Osteocyte (in vitro differentiated cells): Measurements from ENCODE around the gene TEX30. TPM values are rescaled to one million over a fixed set of nuclear protein-coding genes. Genes with fewer than 3 reads are reported as not detected.

Experiments
- DNase-seq: peaks from one replicate; pipeline ENCODE4 v3.0.0; 2021; ENCODE audit warnings: mixed read lengths; ENCODE audit not compliant: unreplicated experiment; ENCODE audit errors: extremely low spot score
- H3K27ac Mint-ChIP-seq: one replicate; pipeline ENCODE4 v1.8.0; 2021; ENCODE audit warnings: mild to moderate bottlenecking, mixed read lengths; ENCODE audit not compliant: unreplicated experiment
- H3K27me3 Mint-ChIP-seq: one replicate; pipeline ENCODE4 v1.8.0; 2021; ENCODE audit warnings: mixed read lengths; ENCODE audit not compliant: unreplicated experiment
- H3K36me3 Mint-ChIP-seq: one replicate; pipeline ENCODE4 v1.8.0; 2021; ENCODE audit warnings: mixed read lengths; ENCODE audit not compliant: unreplicated experiment
- H3K4me1 Mint-ChIP-seq: one replicate; pipeline ENCODE4 v1.8.0; 2021; ENCODE audit warnings: mixed read lengths; ENCODE audit not compliant: unreplicated experiment
- H3K4me3 Mint-ChIP-seq: one replicate; pipeline ENCODE4 v1.8.0; 2021; ENCODE audit warnings: mild to moderate bottlenecking, moderate library complexity, mixed read lengths; ENCODE audit not compliant: unreplicated experiment
- H3K9me3 Mint-ChIP-seq: one replicate; pipeline ENCODE4 v1.8.0; 2021; ENCODE audit warnings: mixed read lengths; ENCODE audit not compliant: unreplicated experiment
- total RNA-seq: library from RNA; stranded (reverse); gene quantifications from 2 replicates; pipeline ENCODE4 v1.2.1, GENCODE V29; 2021
- TF ChIP-seq, protein P1 (sequence below): fragments of 200-600 bp; sonication (generic); IDR thresholded peaks from 2 replicates; pipeline ENCODE4 v1.5.0; 2021; ENCODE audit warnings: antibody characterized with exemption, mild to moderate bottlenecking, moderate library complexity

Gene TEX30
- total RNA-seq, 1 donor from 2014 or later: 8.7 TPM

DNA sequence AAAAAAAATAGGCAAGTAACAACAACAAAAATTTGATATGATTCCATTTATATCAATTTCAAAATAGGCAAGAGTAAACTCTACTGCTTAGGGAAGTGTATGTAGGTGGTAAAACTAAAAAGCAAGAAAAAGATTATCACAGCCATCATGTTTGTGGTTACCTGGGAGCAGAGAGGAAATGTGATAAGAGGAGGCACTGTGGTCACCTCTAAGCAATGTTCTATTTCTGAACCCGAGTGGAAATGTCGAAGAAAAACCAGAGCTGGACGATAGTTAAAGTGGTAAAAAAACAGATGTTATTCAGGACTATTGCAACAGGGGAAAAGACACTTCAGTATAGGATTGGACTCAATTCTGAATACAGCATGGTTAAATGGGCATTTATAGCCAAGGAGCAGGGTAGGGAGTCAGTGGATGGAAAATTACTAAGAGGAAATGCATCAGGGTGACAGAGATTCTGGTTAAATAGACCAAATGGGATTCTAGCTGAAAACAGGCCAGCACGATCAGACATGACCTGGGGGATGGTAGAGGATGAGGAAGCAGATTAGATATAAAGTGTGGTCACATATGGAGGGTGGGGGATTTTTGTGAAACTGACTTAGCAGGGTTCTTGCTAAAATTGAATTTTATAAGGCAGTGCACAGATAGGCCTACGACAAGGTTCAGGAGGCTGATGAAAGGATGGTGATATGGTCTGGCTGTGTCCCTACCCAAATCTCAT is 6.0 kb upstream of the TEX30 start:
- Mint-ChIP-seq H3K27ac (no peak overlapping the region), H3K4me1 (peaks cover under 1% of the 10 kb centered on the region), H3K4me3 (no peak overlapping the region), H3K27me3 (no peaks in the 10 kb centered on the region), H3K9me3 (peaks cover 4% of the 10 kb centered on the region), H3K36me3 (peaks cover 8% of the 10 kb centered on the region)
- TF ChIP-seq, protein P1, sequence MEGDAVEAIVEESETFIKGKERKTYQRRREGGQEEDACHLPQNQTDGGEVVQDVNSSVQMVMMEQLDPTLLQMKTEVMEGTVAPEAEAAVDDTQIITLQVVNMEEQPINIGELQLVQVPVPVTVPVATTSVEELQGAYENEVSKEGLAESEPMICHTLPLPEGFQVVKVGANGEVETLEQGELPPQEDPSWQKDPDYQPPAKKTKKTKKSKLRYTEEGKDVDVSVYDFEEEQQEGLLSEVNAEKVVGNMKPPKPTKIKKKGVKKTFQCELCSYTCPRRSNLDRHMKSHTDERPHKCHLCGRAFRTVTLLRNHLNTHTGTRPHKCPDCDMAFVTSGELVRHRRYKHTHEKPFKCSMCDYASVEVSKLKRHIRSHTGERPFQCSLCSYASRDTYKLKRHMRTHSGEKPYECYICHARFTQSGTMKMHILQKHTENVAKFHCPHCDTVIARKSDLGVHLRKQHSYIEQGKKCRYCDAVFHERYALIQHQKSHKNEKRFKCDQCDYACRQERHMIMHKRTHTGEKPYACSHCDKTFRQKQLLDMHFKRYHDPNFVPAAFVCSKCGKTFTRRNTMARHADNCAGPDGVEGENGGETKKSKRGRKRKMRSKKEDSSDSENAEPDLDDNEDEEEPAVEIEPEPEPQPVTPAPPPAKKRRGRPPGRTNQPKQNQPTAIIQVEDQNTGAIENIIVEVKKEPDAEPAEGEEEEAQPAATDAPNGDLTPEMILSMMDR: no peak
- DNase-seq: no peak

DNA sequence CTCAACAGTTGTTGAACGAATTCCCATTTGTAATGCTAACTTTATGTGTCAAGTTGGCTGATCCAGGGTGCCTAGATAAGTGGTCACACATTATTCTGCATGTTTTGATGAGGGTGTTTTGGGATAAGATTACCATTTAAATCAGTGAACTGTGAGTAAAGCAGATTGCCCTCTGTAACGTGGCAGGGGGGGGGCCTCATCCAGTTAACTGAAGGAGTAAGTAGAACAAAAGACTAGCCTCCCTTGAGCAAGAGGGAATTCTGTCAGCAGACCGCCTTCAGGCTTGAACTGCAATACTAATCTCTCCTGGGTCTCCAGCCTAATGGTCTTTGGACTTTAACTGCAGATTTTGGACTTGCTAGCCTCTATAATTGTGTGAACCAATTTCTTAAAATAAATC is 4.2 kb upstream of the TEX30 start:
- Mint-ChIP-seq H3K4me1 (peaks cover 8% of the 10 kb centered on the region), H3K27me3 (no peaks in the 10 kb centered on the region), H3K4me3 (no peak overlapping the region), H3K27ac (no peak overlapping the region), H3K36me3 (peaks cover 8% of the 10 kb centered on the region), H3K9me3 (peaks cover 4% of the 10 kb centered on the region)
- TF ChIP-seq, protein P1: no peak
- DNase-seq: no peak

DNA sequence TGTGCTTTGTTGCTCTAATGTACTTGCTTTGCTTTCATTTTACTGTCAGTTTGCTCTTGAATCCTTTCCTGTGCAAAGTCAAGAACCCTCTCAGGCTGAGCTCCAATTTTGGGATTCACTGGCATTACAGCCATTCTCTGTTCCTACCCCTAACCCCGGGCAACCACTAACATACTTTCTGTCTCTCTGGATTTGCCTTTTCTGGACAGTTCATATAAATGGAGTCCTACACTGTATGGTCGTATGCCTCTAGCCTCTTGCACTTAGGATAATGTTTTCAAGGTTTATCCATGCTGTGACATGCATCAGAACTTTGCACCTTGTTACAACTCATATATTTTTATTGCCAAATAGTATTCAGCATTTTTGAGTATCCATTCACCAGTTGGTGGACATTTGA is 2.7 kb upstream of the TEX30 start:
- TF ChIP-seq, protein P1: no peak
- Mint-ChIP-seq H3K36me3 (peaks cover 4% of the 10 kb centered on the region), H3K9me3 (no peaks in the 10 kb centered on the region), H3K4me3 (no peak overlapping the region), H3K27me3 (no peaks in the 10 kb centered on the region), H3K27ac (no peak overlapping the region), H3K4me1 (peaks cover 23% of the 10 kb centered on the region)
- no peak for DNase-seq

DNA sequence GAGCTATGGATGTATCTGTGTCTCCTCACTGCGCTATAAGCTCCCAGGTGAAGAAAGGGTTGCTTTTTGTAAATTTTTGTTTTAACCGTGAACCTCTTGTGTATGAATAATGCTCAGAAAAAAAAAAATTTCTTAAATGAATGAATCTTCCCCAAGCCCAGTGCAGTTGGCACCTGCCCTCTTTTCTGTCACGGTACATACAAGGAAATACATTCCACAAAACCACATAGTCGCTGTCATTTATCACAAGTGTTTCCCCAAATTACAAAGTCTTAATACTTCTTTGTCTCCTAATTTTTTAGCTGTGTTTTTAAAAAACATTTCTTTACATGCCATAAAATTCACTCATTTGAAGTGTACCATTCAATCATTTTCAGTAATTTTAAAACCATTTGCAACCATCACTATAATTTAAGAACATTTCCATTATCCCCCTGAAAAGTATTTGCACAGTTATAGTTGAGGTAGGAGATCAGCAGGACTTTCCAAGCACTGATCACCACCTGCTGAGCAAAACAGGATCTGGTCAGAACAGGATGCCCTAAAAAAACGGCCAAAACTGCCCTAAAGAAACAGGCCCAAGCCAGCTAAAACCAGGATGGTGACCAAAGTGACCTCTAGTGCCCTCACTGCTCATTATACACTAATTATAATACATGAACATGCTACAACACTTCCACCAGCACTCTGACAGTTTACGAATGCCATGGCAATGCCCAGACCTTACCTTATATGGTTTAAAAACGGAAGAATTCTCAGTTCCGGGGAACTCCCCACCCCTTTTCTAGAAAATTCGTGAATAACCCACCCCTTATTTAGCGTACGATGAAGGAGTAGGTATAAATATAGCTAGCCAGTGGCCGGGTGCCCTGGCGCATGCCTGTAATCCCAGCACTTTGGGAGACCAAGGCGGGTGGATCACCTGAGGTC is 1.3 kb upstream of the TEX30 start:
- peak overlapping the region; percentile 88 for H3K4me3 Mint-ChIP-seq
- no peaks in the 10 kb centered on the region for H3K36me3 Mint-ChIP-seq
- DNase-seq: no peak
- no peaks in the 10 kb centered on the region for H3K9me3 Mint-ChIP-seq
- TF ChIP-seq, protein P1: no peak
- peak overlapping the region; percentile 23 for H3K27ac Mint-ChIP-seq
- no peaks in the 10 kb centered on the region for H3K27me3 Mint-ChIP-seq
- H3K4me1 Mint-ChIP-seq: peaks cover 35% of the 10 kb centered on the region

DNA sequence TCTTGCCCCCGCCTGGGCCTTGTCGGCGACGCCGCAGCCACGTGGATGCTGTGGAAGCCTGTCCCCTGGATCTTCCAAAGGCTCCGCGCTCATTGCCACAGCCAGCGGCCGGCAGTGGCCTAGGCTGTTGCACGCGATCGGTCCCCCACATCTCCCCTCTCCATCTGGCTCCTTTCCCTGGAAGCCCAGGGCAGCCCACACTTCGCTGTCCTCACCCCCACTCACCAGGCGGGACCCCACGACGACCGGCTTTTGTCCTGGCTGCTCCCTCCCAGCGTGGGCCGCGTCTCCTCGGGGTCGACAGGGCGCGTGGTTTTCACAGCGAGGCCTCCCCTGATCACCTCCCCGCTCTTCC is 605 bp upstream of the TEX30 start:
- Mint-ChIP-seq H3K4me1 (peaks cover 37% of the 10 kb centered on the region), H3K9me3 (no peaks in the 10 kb centered on the region), H3K27ac (peak overlapping the region; percentile 88), H3K36me3 (no peaks in the 10 kb centered on the region), H3K27me3 (no peaks in the 10 kb centered on the region), H3K4me3 (peak overlapping the region; percentile 88)
- TF ChIP-seq, protein P1: no peak
- no peak for DNase-seq
